K562 (cell line): ENCODE data around the gene NRP2.

Source experiments
- CBFB ChIP-seq: sonication (generic); formaldehyde crosslinking; IDR thresholded peaks from 2 replicates; pipeline ENCODE4 v1.4.0; 2020; ENCODE audit warnings: mild to moderate bottlenecking, missing genetic modification reagents
- CTBP1 ChIP-seq: fragments of 450-650 bp; IDR thresholded peaks from 2 replicates; pipeline ENCODE4 v1.6.1; 2016; ENCODE audit warnings: borderline replicate concordance
- CTCF ChIP-seq, 3 experiments: IDR thresholded peaks in 2 of 3; conservative IDR thresholded peaks in 1 of 3; 2 replicates each; pipeline ENCODE4 v1.5.1; 2011 to 2012; ENCODE audit warnings: low read length in 3 of 3, mild to moderate bottlenecking in 3 of 3, control low read depth in 2 of 3, improper control_type of control experiment in 1 of 3, inconsistent platforms in 1 of 3, low read depth in 1 of 3, mixed read lengths in 1 of 3, moderate library complexity in 1 of 3; ENCODE audit not compliant: insufficient read depth in 2 of 3
- MTA2 ChIP-seq: fragments of 450-650 bp; IDR thresholded peaks from 2 replicates; pipeline ENCODE4 v1.6.1; 2016; ENCODE audit warnings: low read depth
- PKNOX1 ChIP-seq: fragments of 450-650 bp; IDR thresholded peaks from 2 replicates; pipeline ENCODE4 v1.6.1; 2016
- POLR2A ChIP-seq: fragments of 450-650 bp; conservative IDR thresholded peaks from 2 replicates; pipeline ENCODE4 v1.6.1; 2016
- POLR2AphosphoS5 ChIP-seq: IDR thresholded peaks from 2 replicates; pipeline ENCODE4 v1.6.1; 2011; ENCODE audit warnings: mild to moderate bottlenecking, low read depth, low read length, moderate library complexity; ENCODE audit not compliant: control insufficient read depth, insufficient read depth
- U2AF1 ChIP-seq: fragments of 200-400 bp; formaldehyde crosslinking; optimal IDR thresholded peaks from 2 replicates; pipeline ENCODE3; 2017; ENCODE audit warnings: mild to moderate bottlenecking, low read depth, low read length, moderate library complexity
- ZEB2 ChIP-seq: fragments of 450-650 bp; IDR thresholded peaks from 2 replicates; pipeline ENCODE4 v1.6.1; 2016
- ZNF57 ChIP-seq: fragments of 450-650 bp; formaldehyde crosslinking; IDR thresholded peaks from 2 replicates; pipeline ENCODE4 v1.4.0; 2020; ENCODE audit warnings: mild to moderate bottlenecking, moderate library complexity
- TF ChIP-seq, protein P1 (sequence below): fragments of 200-600 bp; sonication (generic); IDR thresholded peaks from one replicate; pipeline ENCODE4 v1.6.1; 2012; ENCODE audit warnings: mild to moderate bottlenecking, low read depth, low read length, inconsistent platforms
- TF ChIP-seq, protein P2 (sequence below): fragments of 250-450 bp; sonication (Bioruptor Pico); IDR thresholded peaks from 2 replicates; pipeline ENCODE4 v1.8.0; 2021; ENCODE audit warnings: moderate library complexity, mild to moderate bottlenecking, inconsistent platforms
- TF ChIP-seq, protein P3 (sequence below): fragments of 250-450 bp; sonication (Bioruptor Pico); IDR thresholded peaks from 2 replicates; pipeline ENCODE4 v1.8.0; 2021; ENCODE audit warnings: borderline replicate concordance, mild to moderate bottlenecking, moderate library complexity; ENCODE audit not compliant: poor library complexity, severe bottlenecking

DNA sequence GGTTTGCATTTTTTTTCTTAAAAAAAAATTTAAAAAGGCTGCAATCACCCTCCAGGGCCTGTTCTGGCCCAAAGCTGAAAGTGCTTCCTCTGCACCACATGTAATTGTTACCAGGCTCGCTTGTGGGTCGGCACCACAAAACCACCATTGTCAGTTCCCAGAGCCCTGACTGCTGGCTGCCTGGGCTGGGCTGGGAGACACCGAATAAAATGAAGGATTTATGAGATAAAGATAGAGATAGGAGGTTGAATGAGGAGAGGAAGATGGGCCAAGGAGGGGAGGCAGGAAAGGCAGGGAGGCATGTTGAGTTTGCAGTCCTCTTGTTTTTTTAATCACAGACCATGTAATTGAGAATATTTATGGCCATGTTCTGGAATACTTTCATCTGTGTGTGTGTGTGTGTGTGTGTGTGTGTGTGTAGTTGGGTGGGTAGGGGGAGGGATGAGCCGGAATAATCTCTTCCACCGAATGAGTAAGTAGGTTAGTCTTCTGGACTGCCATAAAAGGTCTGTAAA, 14.7 kb downstream of the NRP2 start:
- no peak for TF ChIP-seq CTCF (IDR thresholded peaks at IDR 0.05 in 2 of 3, conservative IDR thresholded peaks at IDR 0.05 in 1 of 3; ENCODE audit: insufficient read depth in 2 of 3, low read depth in 1 of 3, low read length in 3 of 3)
- TF ChIP-seq CTBP1, result no peak
- no peak for TF ChIP-seq PKNOX1
- no peak for TF ChIP-seq POLR2A
- no peak for TF ChIP-seq CBFB (CRISPR knock-in tag)
- TF ChIP-seq MTA2, result no peak
- no peak for TF ChIP-seq POLR2AphosphoS5
- TF ChIP-seq, protein P1, sequence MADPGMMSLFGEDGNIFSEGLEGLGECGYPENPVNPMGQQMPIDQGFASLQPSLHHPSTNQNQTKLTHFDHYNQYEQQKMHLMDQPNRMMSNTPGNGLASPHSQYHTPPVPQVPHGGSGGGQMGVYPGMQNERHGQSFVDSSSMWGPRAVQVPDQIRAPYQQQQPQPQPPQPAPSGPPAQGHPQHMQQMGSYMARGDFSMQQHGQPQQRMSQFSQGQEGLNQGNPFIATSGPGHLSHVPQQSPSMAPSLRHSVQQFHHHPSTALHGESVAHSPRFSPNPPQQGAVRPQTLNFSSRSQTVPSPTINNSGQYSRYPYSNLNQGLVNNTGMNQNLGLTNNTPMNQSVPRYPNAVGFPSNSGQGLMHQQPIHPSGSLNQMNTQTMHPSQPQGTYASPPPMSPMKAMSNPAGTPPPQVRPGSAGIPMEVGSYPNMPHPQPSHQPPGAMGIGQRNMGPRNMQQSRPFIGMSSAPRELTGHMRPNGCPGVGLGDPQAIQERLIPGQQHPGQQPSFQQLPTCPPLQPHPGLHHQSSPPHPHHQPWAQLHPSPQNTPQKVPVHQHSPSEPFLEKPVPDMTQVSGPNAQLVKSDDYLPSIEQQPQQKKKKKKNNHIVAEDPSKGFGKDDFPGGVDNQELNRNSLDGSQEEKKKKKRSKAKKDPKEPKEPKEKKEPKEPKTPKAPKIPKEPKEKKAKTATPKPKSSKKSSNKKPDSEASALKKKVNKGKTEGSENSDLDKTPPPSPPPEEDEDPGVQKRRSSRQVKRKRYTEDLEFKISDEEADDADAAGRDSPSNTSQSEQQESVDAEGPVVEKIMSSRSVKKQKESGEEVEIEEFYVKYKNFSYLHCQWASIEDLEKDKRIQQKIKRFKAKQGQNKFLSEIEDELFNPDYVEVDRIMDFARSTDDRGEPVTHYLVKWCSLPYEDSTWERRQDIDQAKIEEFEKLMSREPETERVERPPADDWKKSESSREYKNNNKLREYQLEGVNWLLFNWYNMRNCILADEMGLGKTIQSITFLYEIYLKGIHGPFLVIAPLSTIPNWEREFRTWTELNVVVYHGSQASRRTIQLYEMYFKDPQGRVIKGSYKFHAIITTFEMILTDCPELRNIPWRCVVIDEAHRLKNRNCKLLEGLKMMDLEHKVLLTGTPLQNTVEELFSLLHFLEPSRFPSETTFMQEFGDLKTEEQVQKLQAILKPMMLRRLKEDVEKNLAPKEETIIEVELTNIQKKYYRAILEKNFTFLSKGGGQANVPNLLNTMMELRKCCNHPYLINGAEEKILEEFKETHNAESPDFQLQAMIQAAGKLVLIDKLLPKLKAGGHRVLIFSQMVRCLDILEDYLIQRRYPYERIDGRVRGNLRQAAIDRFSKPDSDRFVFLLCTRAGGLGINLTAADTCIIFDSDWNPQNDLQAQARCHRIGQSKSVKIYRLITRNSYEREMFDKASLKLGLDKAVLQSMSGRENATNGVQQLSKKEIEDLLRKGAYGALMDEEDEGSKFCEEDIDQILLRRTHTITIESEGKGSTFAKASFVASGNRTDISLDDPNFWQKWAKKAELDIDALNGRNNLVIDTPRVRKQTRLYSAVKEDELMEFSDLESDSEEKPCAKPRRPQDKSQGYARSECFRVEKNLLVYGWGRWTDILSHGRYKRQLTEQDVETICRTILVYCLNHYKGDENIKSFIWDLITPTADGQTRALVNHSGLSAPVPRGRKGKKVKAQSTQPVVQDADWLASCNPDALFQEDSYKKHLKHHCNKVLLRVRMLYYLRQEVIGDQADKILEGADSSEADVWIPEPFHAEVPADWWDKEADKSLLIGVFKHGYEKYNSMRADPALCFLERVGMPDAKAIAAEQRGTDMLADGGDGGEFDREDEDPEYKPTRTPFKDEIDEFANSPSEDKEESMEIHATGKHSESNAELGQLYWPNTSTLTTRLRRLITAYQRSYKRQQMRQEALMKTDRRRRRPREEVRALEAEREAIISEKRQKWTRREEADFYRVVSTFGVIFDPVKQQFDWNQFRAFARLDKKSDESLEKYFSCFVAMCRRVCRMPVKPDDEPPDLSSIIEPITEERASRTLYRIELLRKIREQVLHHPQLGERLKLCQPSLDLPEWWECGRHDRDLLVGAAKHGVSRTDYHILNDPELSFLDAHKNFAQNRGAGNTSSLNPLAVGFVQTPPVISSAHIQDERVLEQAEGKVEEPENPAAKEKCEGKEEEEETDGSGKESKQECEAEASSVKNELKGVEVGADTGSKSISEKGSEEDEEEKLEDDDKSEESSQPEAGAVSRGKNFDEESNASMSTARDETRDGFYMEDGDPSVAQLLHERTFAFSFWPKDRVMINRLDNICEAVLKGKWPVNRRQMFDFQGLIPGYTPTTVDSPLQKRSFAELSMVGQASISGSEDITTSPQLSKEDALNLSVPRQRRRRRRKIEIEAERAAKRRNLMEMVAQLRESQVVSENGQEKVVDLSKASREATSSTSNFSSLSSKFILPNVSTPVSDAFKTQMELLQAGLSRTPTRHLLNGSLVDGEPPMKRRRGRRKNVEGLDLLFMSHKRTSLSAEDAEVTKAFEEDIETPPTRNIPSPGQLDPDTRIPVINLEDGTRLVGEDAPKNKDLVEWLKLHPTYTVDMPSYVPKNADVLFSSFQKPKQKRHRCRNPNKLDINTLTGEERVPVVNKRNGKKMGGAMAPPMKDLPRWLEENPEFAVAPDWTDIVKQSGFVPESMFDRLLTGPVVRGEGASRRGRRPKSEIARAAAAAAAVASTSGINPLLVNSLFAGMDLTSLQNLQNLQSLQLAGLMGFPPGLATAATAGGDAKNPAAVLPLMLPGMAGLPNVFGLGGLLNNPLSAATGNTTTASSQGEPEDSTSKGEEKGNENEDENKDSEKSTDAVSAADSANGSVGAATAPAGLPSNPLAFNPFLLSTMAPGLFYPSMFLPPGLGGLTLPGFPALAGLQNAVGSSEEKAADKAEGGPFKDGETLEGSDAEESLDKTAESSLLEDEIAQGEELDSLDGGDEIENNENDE, result no peak
- TF ChIP-seq ZNF57 (CRISPR knock-in tag), result no peak
- TF ChIP-seq, protein P2, sequence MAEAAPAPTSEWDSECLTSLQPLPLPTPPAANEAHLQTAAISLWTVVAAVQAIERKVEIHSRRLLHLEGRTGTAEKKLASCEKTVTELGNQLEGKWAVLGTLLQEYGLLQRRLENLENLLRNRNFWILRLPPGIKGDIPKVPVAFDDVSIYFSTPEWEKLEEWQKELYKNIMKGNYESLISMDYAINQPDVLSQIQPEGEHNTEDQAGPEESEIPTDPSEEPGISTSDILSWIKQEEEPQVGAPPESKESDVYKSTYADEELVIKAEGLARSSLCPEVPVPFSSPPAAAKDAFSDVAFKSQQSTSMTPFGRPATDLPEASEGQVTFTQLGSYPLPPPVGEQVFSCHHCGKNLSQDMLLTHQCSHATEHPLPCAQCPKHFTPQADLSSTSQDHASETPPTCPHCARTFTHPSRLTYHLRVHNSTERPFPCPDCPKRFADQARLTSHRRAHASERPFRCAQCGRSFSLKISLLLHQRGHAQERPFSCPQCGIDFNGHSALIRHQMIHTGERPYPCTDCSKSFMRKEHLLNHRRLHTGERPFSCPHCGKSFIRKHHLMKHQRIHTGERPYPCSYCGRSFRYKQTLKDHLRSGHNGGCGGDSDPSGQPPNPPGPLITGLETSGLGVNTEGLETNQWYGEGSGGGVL, result no peak
- TF ChIP-seq, protein P3, sequence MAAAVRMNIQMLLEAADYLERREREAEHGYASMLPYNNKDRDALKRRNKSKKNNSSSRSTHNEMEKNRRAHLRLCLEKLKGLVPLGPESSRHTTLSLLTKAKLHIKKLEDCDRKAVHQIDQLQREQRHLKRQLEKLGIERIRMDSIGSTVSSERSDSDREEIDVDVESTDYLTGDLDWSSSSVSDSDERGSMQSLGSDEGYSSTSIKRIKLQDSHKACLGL (CRISPR knock-in tag), result no peak
- TF ChIP-seq U2AF1, result no peak
- TF ChIP-seq ZEB2, result no peak
